Suppressor macrophage (primary cell): ENCODE data around the gene C11orf58.

Source experiments
- DNase-seq, 4 experiments: peaks; one replicate each; pipeline ENCODE4 v3.0.0-alpha.2; 2020 to 2022

Gene C11orf58

DNA sequence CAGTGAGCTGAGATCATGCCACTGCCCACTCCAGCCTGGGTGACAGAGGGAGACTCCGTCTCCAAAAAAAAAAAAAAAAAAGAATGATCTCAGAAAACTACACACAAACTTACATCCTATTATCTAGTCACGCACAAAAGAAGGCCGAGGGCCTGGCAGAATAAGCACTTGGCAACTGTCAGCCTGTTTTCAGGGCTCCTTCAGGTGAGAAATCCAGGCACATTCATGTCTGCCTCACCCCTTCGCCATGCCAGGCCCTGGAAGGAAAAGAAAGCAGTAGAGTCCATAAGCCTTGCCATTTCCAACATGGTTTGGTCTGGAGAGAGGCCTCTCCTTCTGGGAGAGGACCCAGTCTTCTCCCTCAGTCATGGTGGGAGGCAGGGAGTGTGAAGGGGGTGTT lies 30.9 kb downstream of the C11orf58 start:
- no peak for DNase-seq

- no peak for DNase-seq
Observed at GRCh38 chr11:16770016-16770415, 31.6 kb downstream of the C11orf58 start.

- no peak for DNase-seq
Observed at GRCh38 chr11:16771350-16772140, 33.1 kb downstream of the C11orf58 start.

DNA sequence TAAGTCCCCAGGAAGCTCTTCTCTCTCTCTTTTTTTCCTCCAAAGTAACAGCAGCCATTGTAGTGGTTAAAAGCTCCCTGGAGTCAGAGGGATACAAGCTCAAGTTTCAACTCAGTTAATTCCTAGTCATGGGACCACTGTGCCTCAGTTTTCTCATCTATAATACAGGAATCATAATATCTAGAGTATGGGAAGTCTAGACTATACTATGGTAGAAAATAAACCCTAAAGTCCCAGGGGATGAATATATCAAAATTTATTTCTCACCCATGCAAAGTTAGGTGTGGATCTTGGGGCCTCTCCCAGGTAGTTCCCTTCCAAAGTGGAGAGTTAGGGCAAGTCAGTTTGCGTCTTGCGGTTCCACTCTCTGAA lies 33.7 kb downstream of the C11orf58 start:
- no peak for DNase-seq

DNA sequence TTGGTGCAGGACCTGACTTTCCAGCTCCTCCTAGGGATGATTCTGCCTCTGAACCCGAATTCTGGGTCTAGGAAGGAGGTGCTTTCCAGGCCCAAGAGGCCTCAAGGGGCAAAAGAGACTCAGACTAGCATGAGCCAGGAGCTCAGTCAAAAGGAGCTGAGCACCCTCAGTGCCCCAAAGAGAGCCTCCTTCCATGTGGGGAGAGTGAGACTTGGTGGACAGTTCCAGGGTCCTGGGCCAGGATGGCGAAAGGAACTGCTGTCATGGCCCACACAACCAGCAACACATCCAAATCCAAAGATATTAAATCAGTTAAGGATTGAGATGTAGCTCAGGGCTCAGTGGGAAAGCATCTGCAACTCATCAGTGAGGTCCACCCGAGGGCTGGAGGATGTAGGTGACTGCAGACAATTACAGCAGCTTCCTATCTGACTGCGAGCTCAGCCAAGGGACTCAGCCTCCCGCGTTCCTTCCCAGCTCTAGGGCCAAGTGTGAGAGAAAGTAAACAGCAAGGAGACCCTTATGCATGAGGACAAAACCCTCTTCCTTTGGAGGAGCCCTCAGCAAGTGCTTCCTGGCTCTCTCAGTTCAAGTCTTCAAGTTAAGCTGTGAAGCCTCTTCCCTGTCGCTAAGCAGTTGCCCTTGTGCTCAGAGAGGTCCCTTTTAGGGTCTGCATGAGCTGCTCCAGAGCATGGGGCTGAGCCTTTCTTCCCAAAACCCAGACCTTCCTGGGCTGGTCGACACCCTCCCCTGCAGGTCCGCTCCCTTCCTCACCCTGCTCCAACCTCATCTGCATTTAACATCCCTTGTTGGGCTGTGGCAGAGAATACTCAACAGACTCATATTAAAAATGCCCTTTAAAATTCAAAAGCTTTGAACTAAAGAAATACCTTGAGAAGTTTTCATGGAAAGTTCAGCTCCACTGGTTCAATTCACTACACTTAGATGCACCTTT lies 35.8 kb downstream of the C11orf58 start:
- no peak for DNase-seq

GRCh38 chr11:16774936-16775613 lies 36.6 kb downstream of the C11orf58 start:
- DNase-seq: no peak

DNA sequence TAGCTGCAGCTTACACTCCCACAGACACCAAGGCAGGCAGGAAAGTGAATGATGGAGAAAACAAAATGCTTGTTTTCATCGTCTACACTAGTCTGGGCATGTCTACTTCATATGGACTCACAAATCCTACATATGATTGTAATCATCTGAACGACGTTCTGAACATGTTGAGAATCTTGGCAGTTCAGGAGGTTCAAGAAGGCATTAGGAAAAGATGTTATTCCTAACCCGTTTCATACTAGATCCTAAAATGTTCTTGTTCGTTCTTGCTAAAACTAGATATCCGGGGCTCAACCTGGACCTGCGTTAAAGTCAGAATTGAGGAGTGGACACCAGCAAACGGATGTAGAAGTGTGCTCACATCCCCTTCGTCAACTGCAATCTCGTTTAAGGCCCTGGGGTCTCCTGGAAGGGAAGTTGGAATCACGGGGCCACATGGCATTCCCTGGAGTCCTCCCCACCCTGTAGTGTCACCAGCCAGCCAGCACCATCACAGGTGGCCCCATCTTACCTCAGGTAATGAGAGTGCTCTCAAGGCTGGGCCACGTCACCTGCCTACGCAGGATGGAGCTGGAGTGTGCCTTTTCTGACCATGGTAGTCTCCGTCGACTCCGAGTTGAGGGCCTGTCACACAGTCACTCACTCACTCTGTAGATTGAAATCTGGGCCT lies 37.3 kb downstream of the C11orf58 start:
- DNase-seq: no peak

GRCh38 chr11:16776711-16777612 lies 38.5 kb downstream of the C11orf58 start:
- no peak for DNase-seq

GRCh38 chr11:16777613-16777975 lies 39.1 kb downstream of the C11orf58 start:
- no peak for DNase-seq

- no peak for DNase-seq
Observed at GRCh38 chr11:16778286-16778685, 39.8 kb downstream of the C11orf58 start.

- DNase-seq: no peak
Observed at GRCh38 chr11:16778876-16779275, 40.4 kb downstream of the C11orf58 start.

DNA sequence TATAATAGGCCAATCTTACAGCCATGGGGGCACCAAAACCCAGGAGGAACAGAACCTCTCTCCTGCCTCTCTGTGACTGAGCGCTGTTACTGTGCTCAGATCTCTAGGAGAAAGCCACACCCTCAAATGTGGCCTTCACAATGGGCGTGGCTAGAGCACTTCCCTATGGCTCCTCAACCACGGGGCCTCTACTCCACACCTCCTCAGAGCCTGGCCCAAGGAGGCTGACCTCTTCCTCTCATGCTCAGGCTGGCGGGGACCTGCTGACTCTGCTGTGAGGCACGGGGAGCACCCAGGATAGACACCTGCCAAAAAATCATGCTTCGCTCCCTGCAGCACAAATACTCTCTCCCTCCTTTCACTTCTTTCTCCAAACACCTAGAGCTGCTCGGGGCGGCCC lies 41.0 kb downstream of the C11orf58 start:
- peak; percentile 81 to 90 (median 86) for DNase-seq

GRCh38 chr11:16780146-16780545 lies 41.7 kb downstream of the C11orf58 start:
- DNase-seq: peak; percentile 42 to 57 (median 51)

- DNase-seq: no peak
Observed at GRCh38 chr11:16780698-16781550, 42.5 kb downstream of the C11orf58 start.

GRCh38 chr11:16781936-16782919 lies 43.8 kb downstream of the C11orf58 start:
- no peak for DNase-seq

GRCh38 chr11:16783321-16783801 lies 44.9 kb downstream of the C11orf58 start:
- no peak for DNase-seq

DNA sequence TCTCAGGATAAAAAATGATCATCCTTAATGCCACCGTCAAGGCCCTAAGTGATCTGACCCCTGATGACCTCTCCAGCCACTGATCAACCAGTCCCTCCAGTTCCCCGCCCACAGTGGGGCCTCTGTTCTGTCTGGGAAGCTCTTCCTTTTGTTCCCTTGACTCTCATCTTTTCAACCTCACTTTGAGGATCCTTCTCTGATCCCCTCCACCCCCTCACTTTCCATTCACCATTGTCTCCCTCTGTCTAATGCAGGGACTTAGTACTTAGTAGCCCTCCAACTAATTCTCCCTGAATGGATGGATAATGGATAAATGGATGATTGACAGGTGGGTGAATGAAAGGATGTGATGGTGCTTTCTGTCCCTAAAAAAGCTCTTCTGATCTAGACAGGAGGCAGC lies 45.6 kb downstream of the C11orf58 start:
- DNase-seq: peak in 2 of 4 experiments; percentile 15 to 46

DNA sequence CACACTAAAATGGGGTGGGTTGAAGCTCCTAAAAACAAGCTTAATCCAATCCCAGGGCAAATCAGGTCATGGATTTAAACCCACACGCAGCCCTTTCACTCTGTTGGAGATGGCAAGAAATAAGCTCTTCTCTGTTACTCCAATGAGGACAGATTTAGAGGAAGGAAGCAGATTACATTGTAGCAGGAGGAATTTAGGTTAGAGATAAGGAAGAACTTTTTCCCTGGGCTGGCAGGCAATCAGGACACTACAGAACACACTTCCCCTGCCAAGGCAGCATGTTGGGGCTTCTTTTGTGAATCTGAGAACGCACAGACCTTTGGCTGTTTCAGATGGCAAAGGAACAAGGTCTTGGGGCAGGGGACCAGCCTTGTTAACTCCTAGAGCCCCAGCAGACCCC lies 46.2 kb downstream of the C11orf58 start:
- peak in 3 of 4 experiments; percentile 27 to 42 (median 33) for DNase-seq
